K562 (cell line): Measurements from ENCODE around the gene GKN1. TPM values are rescaled to one million over a fixed set of nuclear protein-coding genes. Genes with fewer than 3 reads are reported as not detected.

Experiments
- BRF2 ChIP-seq: IDR thresholded peaks from 3 replicates; pipeline ENCODE4 v1.6.1; 2011; ENCODE audit warnings: borderline replicate concordance, mild to moderate bottlenecking; ENCODE audit not compliant: insufficient read length, insufficient read depth
- CHD2 ChIP-seq: IDR thresholded peaks from 2 replicates; pipeline ENCODE4 v1.6.1; 2011; ENCODE audit warnings: low read depth, low read length
- HDAC1 ChIP-seq, 2 experiments: fragments of 450-650 bp; IDR thresholded peaks; 2 replicates each; pipeline ENCODE4 v1.6.1; 2016 to 2017; ENCODE audit warnings: inconsistent platforms in 1 of 2, mild to moderate bottlenecking in 1 of 2, moderate library complexity in 1 of 2
- HMBOX1 ChIP-seq: sonication (generic); IDR thresholded peaks from 2 replicates; pipeline ENCODE4 v1.6.1; 2016
- JUNB ChIP-seq: fragments of 450-650 bp; formaldehyde crosslinking; conservative IDR thresholded peaks from 2 replicates; pipeline ENCODE4 v1.4.0; 2020; ENCODE audit warnings: mild to moderate bottlenecking
- KLF1 ChIP-seq: fragments of 450-650 bp; IDR thresholded peaks from 2 replicates; pipeline ENCODE4 v1.6.1; 2016; ENCODE audit warnings: missing genetic modification characterization, missing compliant biosample characterization
- MED1 ChIP-seq: sonication (generic); formaldehyde crosslinking; IDR thresholded peaks from 2 replicates; pipeline ENCODE4 v1.8.1; 2023; ENCODE audit warnings: missing genetic modification reagents, borderline replicate concordance
- NFIX ChIP-seq: fragments of 250-450 bp; sonication (Bioruptor Pico); IDR thresholded peaks from 2 replicates; pipeline ENCODE4 v1.4.0; 2020; ENCODE audit warnings: low read depth, mild to moderate bottlenecking, moderate library complexity
- POLR2H ChIP-seq: IDR thresholded peaks from 2 replicates; pipeline ENCODE4 v1.6.1; 2016; ENCODE audit warnings: missing genetic modification characterization, low read depth, mild to moderate bottlenecking, control low read depth, missing compliant biosample characterization, moderate library complexity
- SIRT6 ChIP-seq: IDR thresholded peaks from one replicate; pipeline ENCODE4 v1.6.1; 2012; ENCODE audit warnings: low read depth, mild to moderate bottlenecking, control low read depth, inconsistent platforms, low read length, moderate library complexity
- SRF ChIP-seq, 2 experiments: fragments of 250-450, 450-650 bp in 1 of 2; sonication (Bioruptor Pico) in 1 of 2; sonication (generic) in 1 of 2; formaldehyde crosslinking; IDR thresholded peaks; 2 replicates each; pipeline versions ENCODE4 v1.5.0 to v1.5.1; 2020 to 2022; ENCODE audit warnings: mild to moderate bottlenecking in 1 of 2, missing genetic modification reagents in 1 of 2
- ZKSCAN8 ChIP-seq: fragments of 200-800 bp; sonication (Bioruptor generic); IDR thresholded peaks from 2 replicates; pipeline ENCODE4 v1.6.1; 2016; ENCODE audit warnings: missing genetic modification characterization, missing compliant biosample characterization
- ZNF384 ChIP-seq: IDR thresholded peaks from 2 replicates; pipeline ENCODE4 v1.6.1; 2012; ENCODE audit warnings: low read depth, low read length, improper control_type of control experiment
- ZNF431 ChIP-seq: sonication (generic); formaldehyde crosslinking; IDR thresholded peaks from 2 replicates; pipeline ENCODE4 v1.8.0; 2022; ENCODE audit warnings: mild to moderate bottlenecking, missing genetic modification reagents
- ZNF644 ChIP-seq: fragments of 200-800 bp; sonication (Bioruptor generic); IDR thresholded peaks from 2 replicates; pipeline ENCODE4 v1.6.1; 2016; ENCODE audit warnings: low read depth, missing genetic modification characterization, missing compliant biosample characterization
- polyA plus RNA-seq, 8 experiments: library from polyadenylated mRNA; depleted of rRNA in 4 of 8; stranded (reverse) in 5 of 8; unstranded in 3 of 8; fragments of >200 nt; fragmentation: Nextera tagmentation in 2 of 8; fragmentation: Illumina TruSeq in 1 of 8; extraction: Ambion mirVana in 2 of 8; extraction: Trizol in 1 of 8; gene quantifications; 2 replicates each; pipeline versions ENCODE4 v1.2.1 to v1.2.3, GENCODE V29; 2011 to 2014; ENCODE audit warnings: inconsistent platforms in 1 of 8, missing spikeins in 1 of 8
- total RNA-seq, 7 experiments: library from RNA; depleted of rRNA in 6 of 7; stranded (reverse); fragments of >200 nt in 6 of 7; fragmentation: Illumina TruSeq in 2 of 7; extraction: Trizol in 2 of 7; gene quantifications; 2 replicates each; pipeline versions ENCODE4 v1.2.1 to v1.2.3, GENCODE V29; 2011 to 2021; ENCODE audit warnings: low replicate concordance in 1 of 7
- TF ChIP-seq, protein P1 (sequence below): fragments of 450-650 bp; formaldehyde crosslinking; IDR thresholded peaks from 2 replicates; pipeline ENCODE4 v1.4.0; 2020; ENCODE audit warnings: mild to moderate bottlenecking
- TF ChIP-seq, protein P2 (sequence below): fragments of 450-650 bp; IDR thresholded peaks from 2 replicates; pipeline ENCODE4 v1.6.1; 2018; ENCODE audit warnings: mild to moderate bottlenecking, low read depth; ENCODE audit not compliant: partially characterized antibody
- TF ChIP-seq, protein P3 (sequence below): sonication (generic); formaldehyde crosslinking; IDR thresholded peaks from 2 replicates; pipeline ENCODE4 v1.8.1; 2022; ENCODE audit warnings: missing genetic modification reagents
- TF ChIP-seq, protein P4 (sequence below): fragments of 450-650 bp; IDR thresholded peaks from 2 replicates; pipeline ENCODE4 v1.6.1; 2017; ENCODE audit warnings: antibody characterized with exemption

Gene GKN1
- total and polyA plus RNA-seq, 9 of the 15 experiments (the other 6 are each of a cell fraction or from before 2014, with no cell fraction given) = not detected

- TF ChIP-seq JUNB (CRISPR knock-in tag) (0 out of 2 replicates have a peak, but pooled peaks have one; percentile 10), SRF (CRISPR knock-in tag; IDR thresholded peaks at IDR 0.05) (0 out of 4 replicates have a peak, but pooled peaks of 1 of the 2 experiments have one; percentile 24), ZNF644 (tag) (no peak), NFIX (CRISPR knock-in tag) (no peak), POLR2H (tag) (no peak), ZKSCAN8 (CRISPR knock-in tag) (no peak), HDAC1 (IDR thresholded peaks at IDR 0.05) (peak in 1 of 2 experiments; percentile 35; a peak in 1 of 4 replicates), HMBOX1 (no peak), CHD2 (no peak), SIRT6 (no peak), ZNF384 (no peak), ZNF431 (no peak), MED1 (CRISPR knock-in tag) (no peak), BRF2 (no peak), KLF1 (tag) (no peak)
- TF ChIP-seq, protein P1, sequence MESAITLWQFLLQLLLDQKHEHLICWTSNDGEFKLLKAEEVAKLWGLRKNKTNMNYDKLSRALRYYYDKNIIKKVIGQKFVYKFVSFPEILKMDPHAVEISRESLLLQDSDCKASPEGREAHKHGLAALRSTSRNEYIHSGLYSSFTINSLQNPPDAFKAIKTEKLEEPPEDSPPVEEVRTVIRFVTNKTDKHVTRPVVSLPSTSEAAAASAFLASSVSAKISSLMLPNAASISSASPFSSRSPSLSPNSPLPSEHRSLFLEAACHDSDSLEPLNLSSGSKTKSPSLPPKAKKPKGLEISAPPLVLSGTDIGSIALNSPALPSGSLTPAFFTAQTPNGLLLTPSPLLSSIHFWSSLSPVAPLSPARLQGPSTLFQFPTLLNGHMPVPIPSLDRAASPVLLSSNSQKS (CRISPR knock-in tag) = no peak
- TF ChIP-seq, protein P2, sequence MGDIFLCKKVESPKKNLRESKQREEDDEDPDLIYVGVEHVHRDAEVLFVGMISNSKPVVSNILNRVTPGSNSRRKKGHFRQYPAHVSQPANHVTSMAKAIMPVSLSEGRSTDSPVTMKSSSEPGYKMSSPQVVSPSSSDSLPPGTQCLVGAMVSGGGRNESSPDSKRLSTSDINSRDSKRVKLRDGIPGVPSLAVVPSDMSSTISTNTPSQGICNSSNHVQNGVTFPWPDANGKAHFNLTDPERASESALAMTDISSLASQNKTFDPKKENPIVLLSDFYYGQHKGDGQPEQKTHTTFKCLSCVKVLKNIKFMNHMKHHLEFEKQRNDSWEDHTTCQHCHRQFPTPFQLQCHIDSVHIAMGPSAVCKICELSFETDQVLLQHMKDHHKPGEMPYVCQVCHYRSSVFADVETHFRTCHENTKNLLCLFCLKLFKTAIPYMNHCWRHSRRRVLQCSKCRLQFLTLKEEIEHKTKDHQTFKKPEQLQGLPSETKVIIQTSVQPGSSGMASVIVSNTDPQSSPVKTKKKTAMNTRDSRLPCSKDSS = no peak
- TF ChIP-seq, protein P3, sequence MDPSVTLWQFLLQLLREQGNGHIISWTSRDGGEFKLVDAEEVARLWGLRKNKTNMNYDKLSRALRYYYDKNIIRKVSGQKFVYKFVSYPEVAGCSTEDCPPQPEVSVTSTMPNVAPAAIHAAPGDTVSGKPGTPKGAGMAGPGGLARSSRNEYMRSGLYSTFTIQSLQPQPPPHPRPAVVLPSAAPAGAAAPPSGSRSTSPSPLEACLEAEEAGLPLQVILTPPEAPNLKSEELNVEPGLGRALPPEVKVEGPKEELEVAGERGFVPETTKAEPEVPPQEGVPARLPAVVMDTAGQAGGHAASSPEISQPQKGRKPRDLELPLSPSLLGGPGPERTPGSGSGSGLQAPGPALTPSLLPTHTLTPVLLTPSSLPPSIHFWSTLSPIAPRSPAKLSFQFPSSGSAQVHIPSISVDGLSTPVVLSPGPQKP (CRISPR knock-in tag) = no peak
- TF ChIP-seq, protein P4, sequence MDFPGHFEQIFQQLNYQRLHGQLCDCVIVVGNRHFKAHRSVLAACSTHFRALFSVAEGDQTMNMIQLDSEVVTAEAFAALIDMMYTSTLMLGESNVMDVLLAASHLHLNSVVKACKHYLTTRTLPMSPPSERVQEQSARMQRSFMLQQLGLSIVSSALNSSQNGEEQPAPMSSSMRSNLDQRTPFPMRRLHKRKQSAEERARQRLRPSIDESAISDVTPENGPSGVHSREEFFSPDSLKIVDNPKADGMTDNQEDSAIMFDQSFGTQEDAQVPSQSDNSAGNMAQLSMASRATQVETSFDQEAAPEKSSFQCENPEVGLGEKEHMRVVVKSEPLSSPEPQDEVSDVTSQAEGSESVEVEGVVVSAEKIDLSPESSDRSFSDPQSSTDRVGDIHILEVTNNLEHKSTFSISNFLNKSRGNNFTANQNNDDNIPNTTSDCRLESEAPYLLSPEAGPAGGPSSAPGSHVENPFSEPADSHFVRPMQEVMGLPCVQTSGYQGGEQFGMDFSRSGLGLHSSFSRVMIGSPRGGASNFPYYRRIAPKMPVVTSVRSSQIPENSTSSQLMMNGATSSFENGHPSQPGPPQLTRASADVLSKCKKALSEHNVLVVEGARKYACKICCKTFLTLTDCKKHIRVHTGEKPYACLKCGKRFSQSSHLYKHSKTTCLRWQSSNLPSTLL = no peak
Observed at GRCh38 chr2:69012310-69013141, 38.1 kb downstream of the GKN1 start (continued).
